SU-DHL-6 (cell line): Measurements from ENCODE around the gene PSTPIP1.

ENCODE experiments used
- CTCF ChIP-seq: fragments of 200-600 bp; sonication (generic); IDR thresholded peaks from one replicate; pipeline ENCODE4 v1.5.1; 2017; ENCODE audit warnings: antibody characterized with exemption, mild to moderate bottlenecking, low read length, moderate library complexity; ENCODE audit not compliant: insufficient read depth, poor library complexity, severe bottlenecking
- EZH2phosphoT487 ChIP-seq: fragments of 200-600 bp; sonication (generic), shearing (Covaris generic); conservative IDR thresholded peaks from 2 replicates; pipeline ENCODE4 v1.6.1; 2018; ENCODE audit warnings: mild to moderate bottlenecking, antibody characterized with exemption, low read length, moderate library complexity, mixed read lengths

- TF ChIP-seq CTCF (no peak), EZH2phosphoT487 (no peak)
Observed at GRCh38 chr15:77014132-77015081, 19.5 kb downstream of the PSTPIP1 start.
